IPS-20b (cell line): ENCODE results near the gene GPATCH2.

Source experiments
- H3K27ac ChIP-seq: one replicate; pipeline ENCODE4 v1.5.1; 2013; ENCODE audit warnings: low read length
- H3K27me3 ChIP-seq: 2 replicates; pipeline ENCODE4 v1.6.1; 2013; ENCODE audit warnings: mild to moderate bottlenecking, low read length, inconsistent platforms; ENCODE audit not compliant: insufficient read depth
- H3K36me3 ChIP-seq: 2 replicates; pipeline ENCODE4 v1.6.1; 2013; ENCODE audit warnings: low read depth, mild to moderate bottlenecking, inconsistent platforms, low read length, moderate library complexity; ENCODE audit not compliant: insufficient read depth
- H3K4me1 ChIP-seq: 2 replicates; pipeline ENCODE4 v1.6.1; 2013; ENCODE audit warnings: mild to moderate bottlenecking, control low read depth, inconsistent platforms, low read length, moderate library complexity; ENCODE audit not compliant: insufficient read depth
- H3K4me3 ChIP-seq: 2 replicates; pipeline ENCODE4 v1.5.1; 2013; ENCODE audit warnings: mild to moderate bottlenecking, low read length, inconsistent platforms
- H3K9ac ChIP-seq: 2 replicates; pipeline ENCODE4 v1.6.1; 2013; ENCODE audit warnings: low read depth, mild to moderate bottlenecking, inconsistent platforms, low read length, moderate library complexity
- H3K9me3 ChIP-seq: 2 replicates; pipeline ENCODE4 v1.6.1; 2013; ENCODE audit warnings: mild to moderate bottlenecking, low read depth, low read length, inconsistent platforms; ENCODE audit not compliant: insufficient read depth

The GPATCH2 gene

GRCh38 chr1:217469983-217470382 lies 160.9 kb downstream of the GPATCH2 start:
- Histone ChIP-seq H3K36me3 (no peaks in the 10 kb centered on the region), H3K9ac (no peak overlapping the region), H3K9me3 (no peaks in the 10 kb centered on the region; the same call in 1 of the 2 replicates), H3K27ac (no peak overlapping the region), H3K27me3 (no peaks in the 10 kb centered on the region), H3K4me1 (no peaks in the 10 kb centered on the region), H3K4me3 (no peak overlapping the region)

- Histone ChIP-seq H3K9me3 (no peaks in the 10 kb centered on the region; the same call in 1 of the 2 replicates), H3K36me3 (no peaks in the 10 kb centered on the region), H3K27me3 (no peaks in the 10 kb centered on the region), H3K27ac (no peak overlapping the region), H3K4me1 (no peaks in the 10 kb centered on the region), H3K4me3 (no peak overlapping the region), H3K9ac (no peak overlapping the region)
These were observed 165.8 kb downstream of the GPATCH2 start for GRCh38 chr1:217465102-217465501.

- Histone ChIP-seq H3K27me3 (no peaks in the 10 kb centered on the region), H3K4me1 (no peaks in the 10 kb centered on the region), H3K4me3 (no peak overlapping the region), H3K36me3 (no peaks in the 10 kb centered on the region), H3K27ac (no peak overlapping the region), H3K9me3 (no peaks in the 10 kb centered on the region; the same call in 1 of the 2 replicates), H3K9ac (no peak overlapping the region)
These were observed 168.2 kb downstream of the GPATCH2 start for GRCh38 chr1:217462666-217463065.

- H3K4me1 ChIP-seq, result no peaks in the 10 kb centered on the region
- H3K27me3 ChIP-seq, result no peaks in the 10 kb centered on the region
- H3K9me3 ChIP-seq, result no peaks in the 10 kb centered on the region; the same call in 1 of the 2 replicates
- no peak overlapping the region for H3K9ac ChIP-seq
- H3K4me3 ChIP-seq, result no peak overlapping the region
- no peaks in the 10 kb centered on the region for H3K36me3 ChIP-seq
- no peak overlapping the region for H3K27ac ChIP-seq
These were observed 168.7 kb downstream of the GPATCH2 start for GRCh38 chr1:217462159-217462558.

- H3K27me3 ChIP-seq, result no peaks in the 10 kb centered on the region
- no peaks in the 10 kb centered on the region for H3K9me3 ChIP-seq
- no peak overlapping the region for H3K27ac ChIP-seq
- no peak overlapping the region for H3K4me3 ChIP-seq
- no peak overlapping the region for H3K9ac ChIP-seq
- H3K36me3 ChIP-seq, result no peaks in the 10 kb centered on the region
- H3K4me1 ChIP-seq, result no peaks in the 10 kb centered on the region
These were observed 173.9 kb downstream of the GPATCH2 start for GRCh38 chr1:217457016-217457415.

GRCh38 chr1:217456261-217456660 lies 174.6 kb downstream of the GPATCH2 start:
- Histone ChIP-seq H3K9me3 (no peaks in the 10 kb centered on the region), H3K36me3 (no peaks in the 10 kb centered on the region), H3K4me1 (no peaks in the 10 kb centered on the region), H3K27ac (no peak overlapping the region), H3K4me3 (no peak overlapping the region), H3K27me3 (no peaks in the 10 kb centered on the region), H3K9ac (no peak overlapping the region)

- H3K27ac ChIP-seq, result no peak overlapping the region
- H3K9me3 ChIP-seq, result no peaks in the 10 kb centered on the region
- H3K4me3 ChIP-seq, result no peak overlapping the region
- H3K36me3 ChIP-seq, result no peaks in the 10 kb centered on the region
- no peaks in the 10 kb centered on the region for H3K4me1 ChIP-seq
- no peaks in the 10 kb centered on the region for H3K27me3 ChIP-seq
- no peak overlapping the region for H3K9ac ChIP-seq
These were observed 177.1 kb downstream of the GPATCH2 start for GRCh38 chr1:217453816-217454215.

GRCh38 chr1:217449370-217449769 lies 181.5 kb downstream of the GPATCH2 start:
- H3K4me1 ChIP-seq, result no peaks in the 10 kb centered on the region
- H3K9ac ChIP-seq, result no peak overlapping the region
- H3K9me3 ChIP-seq, result no peaks in the 10 kb centered on the region
- no peaks in the 10 kb centered on the region for H3K27me3 ChIP-seq
- no peaks in the 10 kb centered on the region for H3K36me3 ChIP-seq
- no peak overlapping the region for H3K4me3 ChIP-seq
- no peak overlapping the region for H3K27ac ChIP-seq

- H3K36me3 ChIP-seq, result no peaks in the 10 kb centered on the region
- no peak overlapping the region for H3K4me3 ChIP-seq
- no peaks in the 10 kb centered on the region for H3K4me1 ChIP-seq
- H3K9ac ChIP-seq, result no peak overlapping the region
- no peaks in the 10 kb centered on the region for H3K9me3 ChIP-seq
- no peaks in the 10 kb centered on the region for H3K27me3 ChIP-seq
- no peak overlapping the region for H3K27ac ChIP-seq
These were observed 187.0 kb downstream of the GPATCH2 start for GRCh38 chr1:217443845-217444244.

GRCh38 chr1:217437376-217437775 lies 193.5 kb downstream of the GPATCH2 start:
- H3K27ac ChIP-seq, result no peak overlapping the region
- no peaks in the 10 kb centered on the region for H3K4me1 ChIP-seq
- H3K4me3 ChIP-seq, result no peak overlapping the region
- no peaks in the 10 kb centered on the region for H3K36me3 ChIP-seq
- no peak overlapping the region for H3K9ac ChIP-seq
- no peaks in the 10 kb centered on the region for H3K27me3 ChIP-seq
- H3K9me3 ChIP-seq, result no peaks in the 10 kb centered on the region

- Histone ChIP-seq H3K9me3 (no peaks in the 10 kb centered on the region), H3K4me3 (no peak overlapping the region), H3K36me3 (no peaks in the 10 kb centered on the region), H3K4me1 (peaks cover 9% of the 10 kb centered on the region; the same call in 1 of the 2 replicates), H3K27ac (no peak overlapping the region), H3K9ac (no peak overlapping the region), H3K27me3 (no peaks in the 10 kb centered on the region)
These were observed 195.7 kb downstream of the GPATCH2 start for GRCh38 chr1:217435204-217435603.

GRCh38 chr1:217433664-217434063 lies 197.2 kb downstream of the GPATCH2 start:
- Histone ChIP-seq H3K4me1 (peaks cover 9% of the 10 kb centered on the region; the same call in 1 of the 2 replicates), H3K9me3 (no peaks in the 10 kb centered on the region)

More at GRCh38 chr1:217433664-217434063, 197.2 kb downstream of the GPATCH2 start:
- Histone ChIP-seq H3K4me3 (no peak overlapping the region), H3K27me3 (no peaks in the 10 kb centered on the region), H3K27ac (no peak overlapping the region), H3K36me3 (no peaks in the 10 kb centered on the region), H3K9ac (no peak overlapping the region)
